Retinal pigment epithelial cell (primary cell): ENCODE results near the gene FBN2.

Source experiments
- DNase-seq: peaks from one replicate; pipeline ENCODE4 v3.0.0-alpha.2; 2010; ENCODE audit warnings: low read depth
- H3K4me3 ChIP-seq: 2 replicates; pipeline ENCODE4 v1.5.1; 2011; ENCODE audit warnings: mild to moderate bottlenecking, low read length, control low read depth, moderate library complexity
- CTCF ChIP-seq: conservative IDR thresholded peaks from 2 replicates; pipeline ENCODE4 v1.5.1; 2011; ENCODE audit warnings: low read depth, low read length, control low read depth, inconsistent platforms

FBN2 gene

GRCh38 chr5:128535251-128535650 is 2.8 kb downstream of the FBN2 start:
- no peak for DNase-seq
- peak overlapping the region; percentile 66 for H3K4me3 ChIP-seq
- TF ChIP-seq CTCF, result no peak

- TF ChIP-seq CTCF, result peak; percentile 24
- peak overlapping the region; percentile 66 for H3K4me3 ChIP-seq
- DNase-seq, result peak; percentile 97
These were observed 3.3 kb downstream of the FBN2 start for GRCh38 chr5:128534726-128535125.

GRCh38 chr5:128532776-128533175 is 5.3 kb downstream of the FBN2 start:
- no peak overlapping the region for H3K4me3 ChIP-seq
- TF ChIP-seq CTCF, result no peak
- DNase-seq, result no peak

- no peak for TF ChIP-seq CTCF
- DNase-seq, result no peak
- no peak overlapping the region for H3K4me3 ChIP-seq
These were observed 5.9 kb downstream of the FBN2 start for GRCh38 chr5:128532127-128532526.

DNA sequence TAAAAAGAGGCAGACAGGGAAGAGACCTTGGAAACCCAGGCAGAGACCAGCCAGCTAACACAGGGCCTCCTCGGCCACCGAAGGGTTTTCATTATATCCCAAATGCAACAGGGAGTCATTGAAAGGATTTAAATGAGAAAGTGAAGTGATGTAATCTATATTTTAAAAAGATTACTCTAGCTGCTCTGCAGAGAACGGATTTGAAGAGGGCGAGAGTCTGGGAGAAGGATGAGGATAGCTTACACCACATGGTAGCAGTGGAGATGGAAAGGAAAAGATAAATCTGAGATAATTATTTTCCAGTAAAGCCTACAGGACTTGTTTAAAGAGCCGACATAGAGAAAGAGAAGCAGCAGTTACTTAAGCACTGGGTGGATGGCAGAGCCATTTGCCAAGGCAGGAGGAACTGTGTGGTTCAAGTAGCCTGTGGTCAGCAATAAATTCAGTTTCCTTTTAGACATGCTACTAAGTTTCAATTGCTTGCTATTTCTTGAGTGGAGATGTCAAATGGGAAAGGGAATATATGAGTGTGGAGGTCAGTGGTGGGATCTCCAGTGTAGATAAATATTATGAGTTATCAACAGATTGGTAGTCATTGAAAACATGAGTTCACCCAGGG is 9.3 kb downstream of the FBN2 start:
- TF ChIP-seq CTCF, result no peak
- DNase-seq, result no peak
- no peak overlapping the region for H3K4me3 ChIP-seq

DNA sequence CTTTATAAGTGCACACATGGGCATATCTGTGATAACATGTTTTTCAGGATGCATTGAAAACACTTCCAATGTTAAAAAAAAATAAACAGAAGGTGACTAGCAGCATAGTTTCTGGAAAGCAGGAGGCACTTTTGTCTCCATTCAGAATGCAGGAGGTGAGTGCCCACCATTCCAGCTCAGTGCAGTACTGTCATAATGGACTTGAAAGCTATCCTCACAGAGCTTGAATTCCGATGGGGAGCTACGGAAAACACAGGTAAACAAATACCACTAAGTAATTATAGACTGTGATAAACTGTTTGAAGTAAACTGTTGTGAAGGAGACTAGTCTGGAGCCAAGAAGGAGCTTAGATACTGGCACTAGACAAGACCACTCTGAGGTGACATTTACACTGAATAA is 9.9 kb downstream of the FBN2 start:
- H3K4me3 ChIP-seq, result no peak overlapping the region
- TF ChIP-seq CTCF, result no peak
- no peak for DNase-seq

DNA sequence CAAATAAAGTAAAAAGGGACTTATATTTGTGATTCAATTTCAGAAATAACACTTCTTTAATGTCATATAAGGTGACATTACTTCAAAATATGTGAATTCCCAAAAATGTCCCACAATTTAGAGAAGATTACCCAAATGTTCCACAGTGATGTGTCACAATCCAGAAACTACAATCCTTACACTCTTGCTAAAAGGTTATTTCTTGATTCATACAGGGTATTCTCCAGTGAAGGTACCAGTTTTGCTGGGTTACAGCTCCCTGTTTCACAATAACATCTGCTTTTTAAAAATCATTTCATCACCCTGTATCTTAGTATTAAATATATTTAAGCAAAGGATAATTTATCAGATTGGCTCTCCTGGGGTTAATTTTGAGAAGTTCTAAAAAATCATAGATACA is 11.0 kb downstream of the FBN2 start:
- H3K4me3 ChIP-seq, result no peak overlapping the region
- no peak for DNase-seq
- no peak for TF ChIP-seq CTCF
